H1 (cell line): Measurements from ENCODE around the gene AKAP8. TPM values are rescaled to one million over a fixed set of nuclear protein-coding genes. Genes with fewer than 3 reads are reported as not detected.

Experiments
- CTCF ChIA-PET: fragments of 300-600 bp; sonication (Branson Sonifier 250); formaldehyde crosslinking; loops from one replicate; lab custom pipeline; 2021; ENCODE audit not compliant: partially characterized antibody; lab: Charles Lee
- POLR2A ChIA-PET: fragments of 300-600 bp; sonication (Branson Sonifier 250); formaldehyde crosslinking; loops from one replicate; lab custom pipeline; 2021; ENCODE audit warnings: inconsistent platforms; ENCODE audit not compliant: partially characterized antibody; lab: Charles Lee
- DNase-seq, 2 experiments: peaks; one replicate each; pipeline versions ENCODE4 v3.0.0 to v3.0.0-alpha.2; 2010 to 2022; ENCODE audit warnings: low spot score in 2 of 2, low read depth in 1 of 2, mixed read lengths in 1 of 2
- FAIRE-seq: peaks from 2 replicates; lab custom pipeline; 2011; peaks lifted over from hg19 to GRCh38; lab: Jason Lieb, UNC
- H2AFZ ChIP-seq: 2 replicates; pipeline ENCODE4 v1.8.1; 2012; ENCODE audit warnings: low read length, inconsistent platforms
- H2AK5ac ChIP-seq: 2 replicates; pipeline ENCODE4 v1.6.1; 2013; ENCODE audit warnings: low read depth, low read length
- H2BK120ac ChIP-seq: replicated peaks from 2 replicates; pipeline ENCODE3; 2013; ENCODE audit warnings: low read depth, low read length, inconsistent platforms
- H2BK12ac ChIP-seq: 2 replicates; pipeline ENCODE4 v1.6.1; 2013; ENCODE audit warnings: low read depth, low read length
- H2BK15ac ChIP-seq: 2 replicates; pipeline ENCODE4 v1.6.1; 2013; ENCODE audit warnings: low read length
- H2BK20ac ChIP-seq: 2 replicates; pipeline ENCODE4 v1.6.1; 2013; ENCODE audit warnings: low read length
- H2BK5ac ChIP-seq: 2 replicates; pipeline ENCODE4 v1.6.1; 2013; ENCODE audit warnings: low read depth, low read length
- H3K14ac ChIP-seq: 2 replicates; pipeline ENCODE4 v1.6.1; 2013; ENCODE audit warnings: inconsistent platforms; ENCODE audit not compliant: insufficient read length
- H3K18ac ChIP-seq: 2 replicates; pipeline ENCODE4 v1.6.1; 2013; ENCODE audit warnings: low read length; ENCODE audit errors: extremely low read depth
- H3K23ac ChIP-seq: 2 replicates; pipeline ENCODE4 v1.6.1; 2013; ENCODE audit warnings: inconsistent platforms; ENCODE audit not compliant: insufficient read length
- H3K23me2 ChIP-seq: 2 replicates; pipeline ENCODE4 v1.6.1; 2013; ENCODE audit warnings: low read depth, low read length
- H3K27ac ChIP-seq: 2 replicates; pipeline ENCODE4 v1.6.1; 2011; ENCODE audit warnings: low read depth, low read length, inconsistent platforms
- H3K27me3 ChIP-seq, 4 experiments: replicated peaks in 1 of 4; 1 replicate in 1 of 4; 2 replicates in 3 of 4; pipeline versions ENCODE4 v1.6.1 to v1.8.1; 2011 to 2013; ENCODE audit warnings: low read length in 3 of 4, mild to moderate bottlenecking in 3 of 4, inconsistent platforms in 2 of 4, mixed read lengths in 2 of 4, moderate library complexity in 1 of 4; ENCODE audit not compliant: control insufficient read depth in 3 of 4, insufficient read depth in 3 of 4; ENCODE audit errors: extremely low read depth in 1 of 4
- H3K36me3 ChIP-seq, 4 experiments: 2 replicates each; pipeline versions ENCODE4 v1.6.1 to v1.8.1; 2011 to 2013; ENCODE audit warnings: mild to moderate bottlenecking in 4 of 4, low read length in 3 of 4, moderate library complexity in 2 of 4, control low read depth in 1 of 4, inconsistent platforms in 1 of 4; ENCODE audit not compliant: insufficient read depth in 4 of 4, control insufficient read depth in 2 of 4
- H3K4ac ChIP-seq: replicated peaks from 2 replicates; pipeline ENCODE3; 2013; ENCODE audit warnings: low read length, low read depth, mixed read lengths, inconsistent platforms; ENCODE audit not compliant: insufficient read length
- H3K4me1 ChIP-seq, 4 experiments: replicated peaks in 1 of 4; 1 replicate in 1 of 4; 2 replicates in 3 of 4; pipeline versions ENCODE4 v1.6.1 to v1.8.1; 2011 to 2013; ENCODE audit warnings: low read length in 3 of 4, inconsistent platforms in 2 of 4, mixed read lengths in 1 of 4; ENCODE audit not compliant: insufficient read depth in 4 of 4, control insufficient read depth in 3 of 4
- H3K4me2 ChIP-seq, 2 experiments: 2 replicates each; pipeline versions ENCODE4 v1.6.1 to v1.8.1; 2011 to 2013; ENCODE audit warnings: low read depth in 2 of 2, low read length in 2 of 2, control low read depth in 1 of 2, inconsistent platforms in 1 of 2, mild to moderate bottlenecking in 1 of 2; ENCODE audit not compliant: insufficient read depth in 1 of 2
- H3K4me3 ChIP-seq, 4 experiments: fragments of 200-600, 300-600 bp in 1 of 4; sonication (generic), shearing (Covaris generic), sonication (Bioruptor Twin) in 1 of 4; 2 replicates each; pipeline versions ENCODE4 v1.5.1 to v1.8.1; 2011 to 2016; ENCODE audit warnings: low read length in 4 of 4, low read depth in 3 of 4, control low read depth in 2 of 4, inconsistent platforms in 2 of 4, mild to moderate bottlenecking in 2 of 4, mixed read lengths in 1 of 4, moderate library complexity in 1 of 4; ENCODE audit not compliant: insufficient read depth in 2 of 4; ENCODE audit errors: extremely low read depth in 1 of 4
- H3K56ac ChIP-seq: replicated peaks from 2 replicates; pipeline ENCODE3; 2013; ENCODE audit warnings: low read depth, mild to moderate bottlenecking, mixed read lengths, low read length, inconsistent platforms; ENCODE audit not compliant: insufficient read length
- H3K79me1 ChIP-seq: 2 replicates; pipeline ENCODE4 v1.6.1; 2013; ENCODE audit warnings: low read depth, low read length, control low read depth
- H3K79me2 ChIP-seq, 2 experiments: 2 replicates each; pipeline versions ENCODE4 v1.6.1 to v1.8.1; 2012 to 2013; ENCODE audit warnings: low read length in 2 of 2, mild to moderate bottlenecking in 2 of 2, inconsistent platforms in 1 of 2; ENCODE audit not compliant: insufficient read depth in 2 of 2, control insufficient read depth in 1 of 2
- H3K9ac ChIP-seq, 4 experiments: replicated peaks in 1 of 4; 1 replicate in 1 of 4; 2 replicates in 3 of 4; pipeline versions ENCODE4 v1.6.1 to v1.8.1; 2011 to 2013; ENCODE audit warnings: low read depth in 3 of 4, low read length in 3 of 4, control low read depth in 2 of 4, mild to moderate bottlenecking in 2 of 4, moderate library complexity in 2 of 4, inconsistent platforms in 1 of 4; ENCODE audit errors: extremely low read depth in 1 of 4
- H3K9me3 ChIP-seq, 2 experiments: 2 replicates each; pipeline versions ENCODE4 v1.6.1 to v1.8.1; 2012 to 2013; ENCODE audit warnings: mild to moderate bottlenecking in 2 of 2, moderate library complexity in 2 of 2, control low read depth in 1 of 2, inconsistent platforms in 1 of 2, low read depth in 1 of 2, low read length in 1 of 2, mixed read lengths in 1 of 2; ENCODE audit not compliant: insufficient read depth in 2 of 2
- H4K20me1 ChIP-seq, 2 experiments: replicated peaks in 1 of 2; 2 replicates each; pipeline versions ENCODE3 to v1.8.1; 2011 to 2013; ENCODE audit warnings: inconsistent platforms in 2 of 2, low read length in 2 of 2, mild to moderate bottlenecking in 1 of 2; ENCODE audit not compliant: insufficient read depth in 2 of 2, control insufficient read depth in 1 of 2
- H4K5ac ChIP-seq: 2 replicates; pipeline ENCODE4 v1.6.1; 2013; ENCODE audit warnings: low read length, low read depth, mixed read lengths, inconsistent platforms; ENCODE audit not compliant: insufficient read length
- H4K8ac ChIP-seq: 2 replicates; pipeline ENCODE4 v1.8.0; 2013; ENCODE audit warnings: mild to moderate bottlenecking, moderate library complexity, low read length, inconsistent platforms; ENCODE audit not compliant: insufficient read depth; ENCODE audit errors: extremely low read depth
- H4K91ac ChIP-seq: replicated peaks from 2 replicates; pipeline ENCODE3; 2013; ENCODE audit warnings: low read length, mixed read lengths, inconsistent platforms; ENCODE audit not compliant: insufficient read length
- HDAC2 ChIP-seq, 2 experiments: fragments of 300-600 bp in 1 of 2; sonication (generic) in 1 of 2; IDR thresholded peaks; 2 replicates each; pipeline ENCODE4 v1.6.1; 2011 to 2012; ENCODE audit warnings: low read depth in 2 of 2, low read length in 2 of 2, mild to moderate bottlenecking in 2 of 2, moderate library complexity in 2 of 2, borderline replicate concordance in 1 of 2, inconsistent platforms in 1 of 2
- NANOG ChIP-seq: IDR thresholded peaks from 2 replicates; pipeline ENCODE4 v1.6.1; 2011; ENCODE audit warnings: low read length, low read depth, mild to moderate bottlenecking, inconsistent platforms; ENCODE audit not compliant: insufficient read depth, poor library complexity, severe bottlenecking
- POLR2A ChIP-seq, 2 experiments: IDR thresholded peaks; 1 replicate in 1 of 2; 2 replicates in 1 of 2; pipeline ENCODE4 v1.6.1; 2011; ENCODE audit warnings: low read depth in 2 of 2, low read length in 2 of 2, mild to moderate bottlenecking in 2 of 2; ENCODE audit errors: control extremely low read depth in 1 of 2
- TEAD4 ChIP-seq: IDR thresholded peaks from 2 replicates; pipeline ENCODE4 v1.6.1; 2012; ENCODE audit warnings: low read depth, low read length, inconsistent platforms, mixed read lengths
- ZNF274 ChIP-seq: IDR thresholded peaks from 2 replicates; pipeline ENCODE4 v1.7.0; 2012; ENCODE audit warnings: low read length, borderline replicate concordance; ENCODE audit errors: extremely low read depth
- whole genome bisulfite sequencing, 2 experiments: shearing (Covaris generic) in 1 of 2; methylation state at CpG; one replicate each; pipeline versions ENCODE4 v1.1.6 to v1.1.7; 2013 to 2015; ENCODE audit warnings: low lambda C conversion rate in 2 of 2, mixed read lengths in 2 of 2, inconsistent platforms in 1 of 2, low coverage in 1 of 2, missing lambda C conversion rate in 1 of 2; ENCODE audit not compliant: insufficient replicate concordance in 2 of 2, insufficient coverage in 1 of 2, insufficient read length in 1 of 2; ENCODE audit errors: extremely low coverage in 1 of 2, missing lambda C conversion rate in 1 of 2; 5-methylcytosine and 5-hydroxymethylcytosine counted together
- polyA plus RNA-seq, 7 experiments: library from polyadenylated mRNA; depleted of rRNA in 3 of 7; stranded (reverse) in 5 of 7; unstranded in 2 of 7; fragments of >200 nt in 5 of 7; fragments of 200-250 nt in 2 of 7; gene quantifications; 1 replicate in 5 of 7; 2 replicates in 1 of 7; 4 replicates in 1 of 7; pipeline versions ENCODE4 v1.2.1 to v1.2.3, GENCODE V29; 2011 to 2013; ENCODE audit warnings: missing spikeins in 2 of 7, mixed read lengths in 2 of 7
- total RNA-seq: library from RNA; stranded (reverse); fragmentation: NEBNext Ultra II Directional; extraction: Animal tissue kit (Norgen Biotek cat#: 25700); gene quantifications from 2 replicates; pipeline ENCODE4 v1.2.1, GENCODE V29; 2021

AKAP8 gene
- total and polyA plus RNA-seq, 2 of the 8 experiments (the other 6 are each of a cell fraction or from before 2014, with no cell fraction given): 17.0 to 41.0 TPM

- Histone ChIP-seq H2BK20ac (no peak overlapping the region), H2BK120ac (no peak overlapping the region), H4K20me1 (peaks cover 55% of the 10 kb centered on the region in 2 experiments), H2BK12ac (no peak overlapping the region), H4K91ac (no peak overlapping the region), H3K56ac (no peak overlapping the region), H3K18ac (no peak overlapping the region), H3K4me2 (no peak overlapping the region), H3K27me3 (no peaks in the 10 kb centered on the region), H3K4me1 (peaks cover 3 to 10% (median 8%) of the 10 kb centered on the region in 4 experiments; a peak in 6 of 7 replicates), H3K23ac (no peak overlapping the region), H3K4me3 (no peak overlapping the region), H3K14ac (no peak overlapping the region), H2BK5ac (no peak overlapping the region; the same call in 1 of the 2 replicates), H3K4ac (no peak overlapping the region), H3K23me2 (no peaks in the 10 kb centered on the region), H3K9me3 (no peaks in the 10 kb centered on the region), H2AK5ac (no peak overlapping the region), H3K79me2 (peaks cover 89 to 98% of the 10 kb centered on the region in 2 experiments), H4K5ac (no peak overlapping the region), H3K79me1 (peaks cover 23% of the 10 kb centered on the region), H2AFZ (no peak overlapping the region), H3K36me3 (no peaks in the 10 kb centered on the region), H3K9ac (no peak overlapping the region), H4K8ac (no peak overlapping the region), H3K27ac (no peak overlapping the region), H2BK15ac (no peak overlapping the region)
- 95% methylated on average over 6 of the region's 6 CpGs; no CpG with 5 or more reads in 1 of the 2 experiments for WGBS, 2 experiments
- FAIRE-seq: no peak
- CTCF ChIA-PET: interaction anchor here (0.6 to 0.7 kb wide), 3 partner anchors 35 to 1151 kb away, joined by 3 to 4 read pairs (median 4); no protein-coding TSS in a partner anchor
- no peak for DNase-seq
- POLR2A ChIA-PET: interaction anchor here (0.7 to 5.1 kb wide), 2 partner anchors 16 to 150 kb away, joined by 3 to 27 read pairs; partner anchors contain the start of gene BRD4
- TF ChIP-seq NANOG (no peak), POLR2A (IDR thresholded peaks at IDR 0.05; ENCODE audit: control extremely low read depth in 1 of 2, low read depth in 2 of 2, low read length in 2 of 2) (no peak), TEAD4 (no peak), HDAC2 (IDR thresholded peaks at IDR 0.05; ENCODE audit: borderline replicate concordance in 1 of 2, low read depth in 2 of 2, low read length in 2 of 2) (no peak), ZNF274 (no peak)
Measured at GRCh38 chr19:15315101-15315500, 64.5 kb downstream of the AKAP8 start.
